NCI-H2196 (cell line): ENCODE measurements around the gene ITGAX.

ENCODE experiments used
- DNase-seq: peaks from one replicate; lab custom pipeline; 2025; ENCODE audit not compliant: unreplicated experiment; lab: John Stamatoyannopoulos, UW

ITGAX gene

DNA sequence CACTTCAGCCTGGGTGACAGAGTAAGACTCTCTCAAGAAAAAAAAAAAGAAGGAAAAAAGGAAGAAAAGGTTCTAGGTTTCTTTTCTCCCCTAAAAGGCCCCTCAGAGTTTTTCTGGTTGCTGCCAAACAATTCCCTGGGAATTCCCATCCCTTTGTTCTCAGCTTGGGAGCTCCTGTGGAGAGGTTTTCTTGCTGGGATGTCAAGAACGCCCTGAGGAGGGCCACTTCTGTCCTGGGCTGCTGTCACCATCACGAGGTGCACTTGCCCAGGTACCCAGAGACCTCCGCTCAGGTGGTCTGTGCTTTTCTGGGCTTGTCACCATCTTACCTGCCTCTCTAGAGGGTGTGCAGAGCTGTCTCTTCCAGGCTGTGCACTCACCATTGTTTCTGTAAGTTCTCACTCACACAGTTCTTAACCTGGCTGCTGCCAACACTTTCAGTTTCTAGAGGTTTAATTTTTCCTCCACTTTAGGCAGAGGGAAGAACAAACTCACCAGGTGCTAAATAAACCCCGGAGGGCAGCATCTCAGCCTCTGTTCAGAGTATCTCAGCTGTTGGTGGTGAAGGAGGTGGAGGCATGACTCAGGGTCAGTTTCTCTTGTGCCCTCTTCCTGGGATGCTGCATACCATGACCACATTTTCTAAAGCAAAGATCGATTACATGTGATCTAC lies 75.5 kb downstream of the ITGAX start:
- no peak for DNase-seq
